AG08396 (cell line): ENCODE data around the gene SLC23A2.
A peak's percentile ranks its signal among the peaks of the same experiment; 100 is the strongest.
"Not testable (repeated sequence)": the region's sequence is repeated elsewhere in the genome, so short reads cannot be mapped to it uniquely, and the experiment has no call there.

Experiments
- DNase-seq: peaks from one replicate; pipeline ENCODE4 v3.0.0; 2012; ENCODE audit warnings: low spot score, mixed read lengths

The SLC23A2 gene

DNA sequence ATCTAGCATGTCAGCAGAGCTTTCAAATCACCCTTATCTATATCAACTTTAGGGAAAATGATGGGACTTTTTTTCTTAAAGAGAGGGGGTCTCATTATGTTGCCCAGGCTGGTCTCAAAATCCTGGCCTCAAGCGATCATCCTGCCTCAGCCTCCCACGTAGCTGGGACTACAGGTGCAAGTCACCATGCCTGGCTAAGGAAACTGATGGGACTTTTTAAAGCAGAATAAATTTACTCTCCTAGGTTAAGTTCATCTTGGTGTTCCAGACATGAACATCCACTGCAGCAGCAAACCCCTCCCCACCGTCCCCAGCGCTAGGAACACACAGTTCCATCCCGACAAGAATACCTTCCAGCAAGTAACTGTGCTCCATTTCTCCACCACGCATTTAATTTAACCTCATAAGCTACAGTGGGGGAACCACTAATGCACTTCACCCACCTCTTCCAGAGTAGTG, 64.9 kb downstream of the SLC23A2 start:
- DNase-seq = no peak

GRCh38 chr20:4932061-4932460, 69.2 kb downstream of the SLC23A2 start:
- DNase-seq = no peak

DNA sequence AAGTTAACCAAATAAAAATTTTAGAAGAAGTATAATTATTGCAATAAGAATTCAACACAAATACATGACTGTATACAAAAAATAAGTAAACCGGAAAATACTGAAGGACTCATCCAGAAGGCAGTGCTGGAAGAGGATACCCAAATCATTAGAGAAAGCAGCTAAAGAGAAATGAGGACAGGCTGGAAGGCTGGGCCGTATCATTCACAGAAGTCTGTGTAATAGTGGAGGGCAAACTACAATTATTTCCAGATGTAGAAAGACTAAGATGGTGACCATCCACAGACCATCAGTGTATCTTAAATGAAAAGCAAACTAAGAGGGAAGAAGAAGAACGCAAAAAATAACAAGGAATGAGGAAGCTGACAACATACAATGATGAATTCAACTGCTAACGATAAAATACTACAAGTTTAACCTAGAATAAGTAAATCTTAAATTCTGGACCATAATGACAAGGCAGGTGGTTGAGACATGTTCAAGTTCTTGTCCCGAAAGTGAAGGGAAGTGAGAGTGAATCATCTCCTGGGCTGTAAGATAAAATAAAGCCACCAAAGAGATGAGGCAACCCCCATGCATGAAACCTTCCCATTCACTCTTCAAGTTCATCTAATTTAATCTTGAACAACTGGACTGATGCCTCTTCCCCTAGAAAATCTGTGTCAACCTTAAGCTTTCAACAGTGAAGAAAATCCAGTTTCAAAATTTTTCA, 71.5 kb downstream of the SLC23A2 start:
- no peak for DNase-seq

DNA sequence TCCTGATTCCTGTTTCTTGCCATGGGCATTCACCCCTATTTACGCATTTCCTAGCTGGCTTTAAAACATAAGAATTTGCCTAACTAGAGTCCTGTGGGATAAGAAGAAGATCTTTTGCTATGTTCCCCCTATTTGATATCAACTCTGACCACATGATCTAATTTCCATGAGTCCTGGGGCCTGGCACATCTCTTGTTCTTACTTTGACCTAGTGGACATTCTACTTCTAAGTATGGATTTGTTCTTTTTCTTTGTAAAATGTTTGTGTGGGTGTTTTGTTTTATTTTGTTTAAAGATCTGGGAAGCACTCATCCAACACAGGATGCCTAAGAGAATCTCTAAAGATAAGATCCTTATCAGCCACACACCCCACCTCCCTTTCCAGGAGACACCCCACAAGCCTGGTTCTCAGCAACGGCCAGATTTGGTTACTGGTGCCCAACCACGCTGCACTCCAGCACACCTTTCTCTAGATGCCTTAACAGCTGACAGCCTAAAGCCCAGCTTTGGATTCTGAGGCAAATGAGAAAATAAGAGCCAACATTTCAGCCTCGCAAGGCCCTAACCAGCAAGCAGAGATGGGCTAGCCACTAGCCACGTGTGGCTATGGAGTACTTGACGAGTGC, 74.7 kb downstream of the SLC23A2 start:
- DNase-seq = no peak

DNA sequence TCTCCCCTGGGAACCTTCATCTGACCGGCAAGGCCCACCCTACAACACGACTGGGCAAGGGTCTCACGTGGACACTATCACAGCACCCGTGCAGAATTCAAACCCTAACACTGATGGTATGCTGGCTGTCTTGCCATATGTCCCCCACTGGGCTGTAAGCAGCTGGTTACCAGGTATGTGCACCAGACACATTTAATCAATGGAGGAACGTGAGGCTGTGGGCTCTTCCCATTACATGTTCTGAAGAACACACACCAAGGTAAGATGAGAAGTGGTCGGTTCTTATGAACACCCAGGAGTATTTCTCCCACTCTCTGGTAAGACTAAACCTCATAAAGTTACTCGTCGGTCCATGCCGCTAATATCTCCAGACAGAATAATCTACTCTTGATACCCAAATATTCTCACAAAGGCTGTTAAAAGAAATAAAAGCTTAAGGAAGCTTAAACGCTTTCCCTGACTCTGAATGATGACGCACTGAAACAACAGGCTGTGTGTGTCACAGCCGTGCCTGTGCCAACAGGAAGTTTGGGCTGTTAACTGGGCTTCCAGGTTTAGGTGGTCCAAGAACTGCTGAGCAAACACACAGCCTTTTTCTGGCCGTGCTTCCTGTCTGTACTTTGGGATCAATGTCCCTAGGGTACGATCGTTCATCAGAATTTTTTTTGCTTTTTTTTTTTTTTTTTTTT, 75.3 kb downstream of the SLC23A2 start:
- peak; percentile 63 for DNase-seq

DNA sequence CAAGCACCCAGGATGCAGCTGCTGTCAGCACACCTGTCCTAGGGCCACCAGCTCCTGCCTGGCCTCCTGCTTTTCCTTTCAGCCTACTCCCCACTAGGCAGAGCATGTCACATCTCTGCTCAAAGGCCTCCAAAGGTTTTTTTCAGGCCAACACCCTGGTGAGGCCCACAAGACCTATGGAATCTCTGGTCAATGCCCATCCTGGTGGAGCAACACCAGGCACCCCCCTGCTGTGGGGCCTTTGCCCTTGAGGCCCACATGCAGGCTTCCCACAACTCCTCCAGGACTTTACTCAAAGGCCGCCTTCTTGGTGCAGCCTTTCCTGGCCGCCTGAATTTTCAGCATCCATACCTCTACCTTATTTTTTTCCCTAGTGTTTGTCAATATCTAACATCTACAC, 76.9 kb downstream of the SLC23A2 start:
- DNase-seq = no peak

GRCh38 chr20:4924032-4924431, 77.3 kb downstream of the SLC23A2 start:
- DNase-seq = no peak

GRCh38 chr20:4922186-4922585, 79.1 kb downstream of the SLC23A2 start:
- DNase-seq = no peak

- not testable (repeated sequence) for DNase-seq
Measured at GRCh38 chr20:4921271-4921670, 80.0 kb downstream of the SLC23A2 start.

- no peak for DNase-seq
Measured at GRCh38 chr20:4920655-4921054, 80.7 kb downstream of the SLC23A2 start.

DNA sequence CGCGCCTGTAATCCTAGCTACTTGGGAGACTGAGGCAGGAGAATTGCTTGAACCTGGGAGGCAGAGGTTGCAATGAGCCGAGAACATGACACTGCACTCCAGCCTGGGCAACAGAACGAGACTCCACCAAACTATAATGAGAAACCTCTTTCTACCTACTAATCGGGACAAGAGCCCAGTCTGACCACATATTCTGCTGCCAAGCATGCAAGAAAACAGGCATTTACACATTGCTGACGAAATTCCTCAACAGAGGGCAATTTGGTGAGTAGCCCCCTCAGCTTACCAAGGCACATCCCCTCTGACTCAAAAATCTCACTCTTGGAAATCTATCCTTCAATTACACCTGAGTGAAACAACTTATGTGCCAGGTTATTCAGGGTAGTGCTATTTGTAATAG, 81.2 kb downstream of the SLC23A2 start:
- no peak for DNase-seq

DNA sequence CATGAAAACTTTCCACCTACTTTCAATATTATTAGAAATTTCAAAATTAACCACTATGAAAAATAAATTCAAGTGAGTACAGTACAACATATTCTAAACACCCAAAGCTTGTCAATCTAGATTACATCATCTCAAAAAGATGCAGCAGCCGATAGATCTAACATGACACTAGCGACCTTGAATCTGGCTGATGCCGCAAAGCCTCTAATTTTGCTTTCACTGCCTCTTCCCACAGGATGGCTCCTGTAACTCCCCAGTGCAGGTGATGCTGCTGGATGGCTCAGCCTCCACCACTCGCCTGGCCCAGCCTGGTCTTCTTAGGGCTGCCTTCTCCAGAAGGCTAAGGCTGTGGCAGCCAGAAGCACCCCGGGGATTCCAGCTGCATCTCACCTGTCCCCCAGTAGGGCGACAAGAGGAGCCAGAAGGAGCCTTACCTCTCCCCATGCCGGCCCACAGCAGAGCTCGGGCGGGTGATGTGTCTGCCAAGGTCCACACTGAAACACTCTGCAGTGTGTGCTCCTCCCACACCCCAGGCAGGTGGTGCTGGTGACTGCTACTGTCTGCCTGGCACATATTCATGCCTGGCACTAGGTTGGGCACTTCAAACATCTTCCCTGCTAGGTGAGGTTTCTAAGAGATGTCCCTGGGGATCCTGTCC, 82.1 kb downstream of the SLC23A2 start:
- no peak for DNase-seq

DNA sequence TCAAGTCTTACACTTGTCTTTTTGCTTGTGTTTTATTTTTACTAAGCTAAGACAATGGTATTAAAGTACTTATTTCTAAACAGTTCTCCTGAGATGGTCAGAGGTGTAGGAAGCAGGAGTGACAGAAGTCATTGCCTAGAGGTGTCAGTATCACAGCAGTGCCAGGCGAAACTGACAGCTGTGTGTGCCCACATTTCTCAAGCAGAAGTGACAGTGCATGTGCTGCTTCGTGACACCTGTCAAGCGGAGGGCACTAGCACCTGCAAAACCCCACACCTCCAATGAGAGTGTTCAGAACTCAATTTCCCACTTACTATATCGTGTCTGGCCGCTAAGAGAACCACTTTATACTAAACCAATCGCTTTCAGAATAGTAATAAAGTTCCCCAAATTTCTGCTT, 82.8 kb downstream of the SLC23A2 start:
- DNase-seq = no peak

GRCh38 chr20:4916971-4917881, 84.1 kb downstream of the SLC23A2 start:
- DNase-seq = peak; percentile 23

GRCh38 chr20:4913147-4913546, 88.2 kb downstream of the SLC23A2 start:
- DNase-seq = no peak

GRCh38 chr20:4912380-4913142, 88.7 kb downstream of the SLC23A2 start:
- no peak for DNase-seq

DNA sequence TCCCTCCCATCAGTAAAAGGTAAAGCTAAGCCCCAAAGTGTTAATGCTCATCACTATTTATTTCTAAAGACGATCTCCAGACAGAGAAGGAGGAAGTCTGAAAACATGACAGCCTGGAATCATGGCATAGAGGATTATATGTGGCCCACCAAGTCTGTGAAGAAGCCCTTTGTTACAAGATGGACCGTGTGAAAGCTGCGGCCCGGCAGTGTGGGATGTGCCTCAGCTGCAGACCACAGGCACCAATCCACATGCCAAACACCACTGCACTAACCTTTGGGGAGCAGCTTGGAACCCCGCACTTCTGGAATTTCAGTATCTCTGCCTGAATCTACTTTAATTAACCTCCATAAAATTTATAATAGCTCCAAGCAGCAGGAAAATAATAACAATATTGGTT, 90.4 kb downstream of the SLC23A2 start:
- no peak for DNase-seq

- no peak for DNase-seq
Measured at GRCh38 chr20:4905613-4906012, 95.7 kb downstream of the SLC23A2 start.

GRCh38 chr20:4905195-4905594, 96.1 kb downstream of the SLC23A2 start:
- no peak for DNase-seq

GRCh38 chr20:4904127-4904860, 97.0 kb downstream of the SLC23A2 start:
- DNase-seq = no peak
